ENCODE data around the gene CST9.

The CST9 gene

DNA sequence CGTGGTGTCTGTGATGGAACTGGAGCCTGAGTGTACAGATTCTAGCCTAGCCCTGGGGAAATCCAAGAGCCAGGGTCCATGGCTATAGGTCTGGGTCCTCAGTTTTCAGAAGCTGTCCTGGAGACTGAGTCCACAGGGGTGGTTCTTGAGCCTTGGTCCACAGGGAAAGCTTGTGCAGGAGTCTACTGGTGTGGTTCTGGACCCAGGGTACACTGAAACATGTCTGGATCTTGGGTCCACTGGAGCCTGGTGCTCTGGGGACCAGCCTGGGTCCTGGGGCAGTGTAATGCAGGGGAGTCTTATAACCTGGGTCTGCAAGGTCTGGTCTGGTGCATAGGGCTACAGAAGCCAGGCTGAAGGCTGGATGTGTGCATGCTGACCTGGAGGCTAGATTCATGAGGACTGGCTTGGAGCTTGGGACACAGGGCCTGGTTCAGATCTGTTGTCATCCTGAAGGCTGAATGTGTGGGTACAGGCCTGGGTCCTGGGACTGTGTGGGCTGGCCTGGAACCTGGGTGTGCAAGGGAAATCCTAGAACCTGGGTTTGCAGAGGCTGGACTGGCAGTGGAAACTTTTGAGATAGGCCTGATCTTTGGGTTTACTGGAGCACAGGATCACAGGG lies 42.9 kb downstream of the CST9 start:
- Histone ChIP-seq H3K4me3 (no peak overlapping the region), H3K27ac (no peak overlapping the region)
- TF ChIP-seq, protein P1, sequence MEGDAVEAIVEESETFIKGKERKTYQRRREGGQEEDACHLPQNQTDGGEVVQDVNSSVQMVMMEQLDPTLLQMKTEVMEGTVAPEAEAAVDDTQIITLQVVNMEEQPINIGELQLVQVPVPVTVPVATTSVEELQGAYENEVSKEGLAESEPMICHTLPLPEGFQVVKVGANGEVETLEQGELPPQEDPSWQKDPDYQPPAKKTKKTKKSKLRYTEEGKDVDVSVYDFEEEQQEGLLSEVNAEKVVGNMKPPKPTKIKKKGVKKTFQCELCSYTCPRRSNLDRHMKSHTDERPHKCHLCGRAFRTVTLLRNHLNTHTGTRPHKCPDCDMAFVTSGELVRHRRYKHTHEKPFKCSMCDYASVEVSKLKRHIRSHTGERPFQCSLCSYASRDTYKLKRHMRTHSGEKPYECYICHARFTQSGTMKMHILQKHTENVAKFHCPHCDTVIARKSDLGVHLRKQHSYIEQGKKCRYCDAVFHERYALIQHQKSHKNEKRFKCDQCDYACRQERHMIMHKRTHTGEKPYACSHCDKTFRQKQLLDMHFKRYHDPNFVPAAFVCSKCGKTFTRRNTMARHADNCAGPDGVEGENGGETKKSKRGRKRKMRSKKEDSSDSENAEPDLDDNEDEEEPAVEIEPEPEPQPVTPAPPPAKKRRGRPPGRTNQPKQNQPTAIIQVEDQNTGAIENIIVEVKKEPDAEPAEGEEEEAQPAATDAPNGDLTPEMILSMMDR (IDR thresholded peaks at IDR 0.05) = no peak
- no peak for DNase-seq (ENCODE audit: low spot score)

DNA sequence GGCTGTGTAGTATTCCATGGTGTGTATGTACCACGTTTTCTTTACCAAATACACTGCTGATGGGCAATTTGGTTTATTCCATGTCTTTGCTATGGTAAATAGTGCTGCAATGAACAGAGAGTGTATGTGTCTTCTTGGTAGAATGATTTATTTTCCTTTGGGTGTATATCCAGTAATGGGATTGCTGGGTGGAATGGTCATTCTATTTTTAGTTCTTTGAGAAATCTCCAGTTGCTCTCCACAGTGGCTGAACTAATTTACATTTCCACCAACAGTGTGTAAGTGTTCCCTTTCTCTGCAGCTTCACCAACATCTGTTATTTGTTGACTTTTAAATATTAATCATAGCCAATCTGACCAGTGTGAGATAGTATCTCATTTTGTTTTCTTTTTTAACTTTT lies 51.3 kb downstream of the CST9 start:
- DNase-seq (ENCODE audit: low spot score) = no peak
- Histone ChIP-seq H3K4me3 (no peak overlapping the region), H3K27ac (no peak overlapping the region)
- TF ChIP-seq, protein P1 (IDR thresholded peaks at IDR 0.05) = no peak
